ENCODE results near the gene THADA. TPM values are rescaled to one million over a fixed set of nuclear protein-coding genes. Genes with fewer than 3 reads are reported as not detected.
A peak's percentile ranks its signal among the peaks of the same experiment; 100 is the strongest.

Gene THADA
- total RNA-seq, 1 experiment from 2014 or later: 27.5 TPM

DNA sequence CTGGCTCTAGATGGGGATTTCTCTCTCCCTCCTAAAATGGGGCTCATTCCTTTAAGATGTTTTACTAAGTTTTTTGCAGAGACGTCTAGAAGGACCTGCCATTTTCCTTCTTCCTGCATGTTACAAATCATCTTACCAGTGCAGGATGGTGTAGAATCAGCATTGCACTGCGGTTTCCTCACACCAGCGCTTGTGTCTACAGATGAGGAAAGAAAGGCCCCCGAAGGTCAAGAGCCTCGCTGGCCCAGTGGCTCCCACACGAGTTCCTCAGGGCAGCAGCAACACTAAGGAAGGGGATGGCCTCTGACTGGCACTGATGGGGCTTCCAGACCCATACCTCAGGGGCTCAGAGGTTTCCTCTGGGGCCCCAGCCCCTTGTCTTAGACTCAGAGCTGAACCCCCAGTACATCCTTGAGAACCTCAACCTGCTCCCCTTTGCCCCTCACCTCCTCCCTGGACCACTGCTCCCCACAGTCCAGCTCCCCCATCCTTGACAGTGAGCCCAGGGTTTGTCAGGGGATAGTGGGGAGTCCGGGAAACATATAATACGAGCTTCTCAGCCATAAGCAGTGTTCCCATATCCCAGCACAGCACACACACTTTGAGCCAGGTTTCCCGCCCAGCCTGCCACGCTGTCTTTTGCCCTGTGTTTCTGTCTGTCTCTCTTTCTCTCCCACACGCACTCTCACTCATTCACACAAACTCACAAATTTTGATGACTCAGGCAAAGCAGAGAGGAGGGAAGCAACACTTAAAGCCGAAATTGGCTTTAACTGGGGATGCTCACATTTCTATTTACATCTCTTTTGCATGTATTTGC lies 398.9 kb downstream of the THADA start:
- Mint-ChIP-seq H3K27ac (peak overlapping the region; percentile 77; the same call in 1 of the 2 replicates), H3K27me3 (ENCODE audit: low read depth) (no peaks in the 10 kb centered on the region), H3K4me1 (peaks cover 27% of the 10 kb centered on the region), H3K36me3 (no peaks in the 10 kb centered on the region), H3K9me3 (no peaks in the 10 kb centered on the region), H3K4me3 (no peak overlapping the region)
- POLR2A ChIA-PET: interaction anchor here (0.7 to 1.2 kb wide), 2 partner anchors 10 to 17 kb away, joined by 3 read pairs; no protein-coding TSS in a partner anchor
- CTCF ChIA-PET: interaction anchor here (0.7 to 1.1 kb wide), 2 partner anchors 9 to 30 kb away, joined by 3 to 4 read pairs; partner anchors contain the start of gene ZFP36L2
- DNase-seq (ENCODE audit: low spot score): no peak
- no peak for ATAC-seq
- TF ChIP-seq, protein P1, sequence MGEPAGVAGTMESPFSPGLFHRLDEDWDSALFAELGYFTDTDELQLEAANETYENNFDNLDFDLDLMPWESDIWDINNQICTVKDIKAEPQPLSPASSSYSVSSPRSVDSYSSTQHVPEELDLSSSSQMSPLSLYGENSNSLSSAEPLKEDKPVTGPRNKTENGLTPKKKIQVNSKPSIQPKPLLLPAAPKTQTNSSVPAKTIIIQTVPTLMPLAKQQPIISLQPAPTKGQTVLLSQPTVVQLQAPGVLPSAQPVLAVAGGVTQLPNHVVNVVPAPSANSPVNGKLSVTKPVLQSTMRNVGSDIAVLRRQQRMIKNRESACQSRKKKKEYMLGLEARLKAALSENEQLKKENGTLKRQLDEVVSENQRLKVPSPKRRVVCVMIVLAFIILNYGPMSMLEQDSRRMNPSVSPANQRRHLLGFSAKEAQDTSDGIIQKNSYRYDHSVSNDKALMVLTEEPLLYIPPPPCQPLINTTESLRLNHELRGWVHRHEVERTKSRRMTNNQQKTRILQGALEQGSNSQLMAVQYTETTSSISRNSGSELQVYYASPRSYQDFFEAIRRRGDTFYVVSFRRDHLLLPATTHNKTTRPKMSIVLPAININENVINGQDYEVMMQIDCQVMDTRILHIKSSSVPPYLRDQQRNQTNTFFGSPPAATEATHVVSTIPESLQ (CRISPR knock-in tag; IDR thresholded peaks at IDR 0.05): no peak
- TF ChIP-seq JAZF1 (CRISPR knock-in tag; IDR thresholded peaks at IDR 0.05) (no peak), NFATC4 (CRISPR knock-in tag; IDR thresholded peaks at IDR 0.05) (no peak), ZBTB21 (CRISPR knock-in tag; IDR thresholded peaks at IDR 0.05; ENCODE audit: borderline replicate concordance) (no peak), ZNF671 (CRISPR knock-in tag; IDR thresholded peaks at IDR 0.05) (no peak), ATF1 (CRISPR knock-in tag; IDR thresholded peaks at IDR 0.05) (no peak), ZNF232 (CRISPR knock-in tag; IDR thresholded peaks at IDR 0.05) (no peak), MXD4 (CRISPR knock-in tag; IDR thresholded peaks at IDR 0.05; ENCODE audit: borderline replicate concordance) (no peak), ZNF219 (CRISPR knock-in tag; IDR thresholded peaks at IDR 0.05; ENCODE audit: borderline replicate concordance) (no peak), NR1H2 (CRISPR knock-in tag; IDR thresholded peaks at IDR 0.05) (no peak), ELF4 (CRISPR knock-in tag; IDR thresholded peaks at IDR 0.05; ENCODE audit: low read depth) (no peak), NR2C2 (CRISPR knock-in tag; IDR thresholded peaks at IDR 0.05) (no peak)
- TF ChIP-seq, protein P2, sequence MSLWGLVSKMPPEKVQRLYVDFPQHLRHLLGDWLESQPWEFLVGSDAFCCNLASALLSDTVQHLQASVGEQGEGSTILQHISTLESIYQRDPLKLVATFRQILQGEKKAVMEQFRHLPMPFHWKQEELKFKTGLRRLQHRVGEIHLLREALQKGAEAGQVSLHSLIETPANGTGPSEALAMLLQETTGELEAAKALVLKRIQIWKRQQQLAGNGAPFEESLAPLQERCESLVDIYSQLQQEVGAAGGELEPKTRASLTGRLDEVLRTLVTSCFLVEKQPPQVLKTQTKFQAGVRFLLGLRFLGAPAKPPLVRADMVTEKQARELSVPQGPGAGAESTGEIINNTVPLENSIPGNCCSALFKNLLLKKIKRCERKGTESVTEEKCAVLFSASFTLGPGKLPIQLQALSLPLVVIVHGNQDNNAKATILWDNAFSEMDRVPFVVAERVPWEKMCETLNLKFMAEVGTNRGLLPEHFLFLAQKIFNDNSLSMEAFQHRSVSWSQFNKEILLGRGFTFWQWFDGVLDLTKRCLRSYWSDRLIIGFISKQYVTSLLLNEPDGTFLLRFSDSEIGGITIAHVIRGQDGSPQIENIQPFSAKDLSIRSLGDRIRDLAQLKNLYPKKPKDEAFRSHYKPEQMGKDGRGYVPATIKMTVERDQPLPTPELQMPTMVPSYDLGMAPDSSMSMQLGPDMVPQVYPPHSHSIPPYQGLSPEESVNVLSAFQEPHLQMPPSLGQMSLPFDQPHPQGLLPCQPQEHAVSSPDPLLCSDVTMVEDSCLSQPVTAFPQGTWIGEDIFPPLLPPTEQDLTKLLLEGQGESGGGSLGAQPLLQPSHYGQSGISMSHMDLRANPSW (CRISPR knock-in tag; conservative IDR thresholded peaks at IDR 0.05; ENCODE audit: low read depth): no peak
- TF ChIP-seq, protein P3, sequence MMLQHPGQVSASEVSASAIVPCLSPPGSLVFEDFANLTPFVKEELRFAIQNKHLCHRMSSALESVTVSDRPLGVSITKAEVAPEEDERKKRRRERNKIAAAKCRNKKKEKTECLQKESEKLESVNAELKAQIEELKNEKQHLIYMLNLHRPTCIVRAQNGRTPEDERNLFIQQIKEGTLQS (CRISPR knock-in tag; conservative IDR thresholded peaks at IDR 0.05): no peak
- TF ChIP-seq, protein P4, sequence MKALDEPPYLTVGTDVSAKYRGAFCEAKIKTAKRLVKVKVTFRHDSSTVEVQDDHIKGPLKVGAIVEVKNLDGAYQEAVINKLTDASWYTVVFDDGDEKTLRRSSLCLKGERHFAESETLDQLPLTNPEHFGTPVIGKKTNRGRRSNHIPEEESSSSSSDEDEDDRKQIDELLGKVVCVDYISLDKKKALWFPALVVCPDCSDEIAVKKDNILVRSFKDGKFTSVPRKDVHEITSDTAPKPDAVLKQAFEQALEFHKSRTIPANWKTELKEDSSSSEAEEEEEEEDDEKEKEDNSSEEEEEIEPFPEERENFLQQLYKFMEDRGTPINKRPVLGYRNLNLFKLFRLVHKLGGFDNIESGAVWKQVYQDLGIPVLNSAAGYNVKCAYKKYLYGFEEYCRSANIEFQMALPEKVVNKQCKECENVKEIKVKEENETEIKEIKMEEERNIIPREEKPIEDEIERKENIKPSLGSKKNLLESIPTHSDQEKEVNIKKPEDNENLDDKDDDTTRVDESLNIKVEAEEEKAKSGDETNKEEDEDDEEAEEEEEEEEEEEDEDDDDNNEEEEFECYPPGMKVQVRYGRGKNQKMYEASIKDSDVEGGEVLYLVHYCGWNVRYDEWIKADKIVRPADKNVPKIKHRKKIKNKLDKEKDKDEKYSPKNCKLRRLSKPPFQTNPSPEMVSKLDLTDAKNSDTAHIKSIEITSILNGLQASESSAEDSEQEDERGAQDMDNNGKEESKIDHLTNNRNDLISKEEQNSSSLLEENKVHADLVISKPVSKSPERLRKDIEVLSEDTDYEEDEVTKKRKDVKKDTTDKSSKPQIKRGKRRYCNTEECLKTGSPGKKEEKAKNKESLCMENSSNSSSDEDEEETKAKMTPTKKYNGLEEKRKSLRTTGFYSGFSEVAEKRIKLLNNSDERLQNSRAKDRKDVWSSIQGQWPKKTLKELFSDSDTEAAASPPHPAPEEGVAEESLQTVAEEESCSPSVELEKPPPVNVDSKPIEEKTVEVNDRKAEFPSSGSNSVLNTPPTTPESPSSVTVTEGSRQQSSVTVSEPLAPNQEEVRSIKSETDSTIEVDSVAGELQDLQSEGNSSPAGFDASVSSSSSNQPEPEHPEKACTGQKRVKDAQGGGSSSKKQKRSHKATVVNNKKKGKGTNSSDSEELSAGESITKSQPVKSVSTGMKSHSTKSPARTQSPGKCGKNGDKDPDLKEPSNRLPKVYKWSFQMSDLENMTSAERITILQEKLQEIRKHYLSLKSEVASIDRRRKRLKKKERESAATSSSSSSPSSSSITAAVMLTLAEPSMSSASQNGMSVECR (CRISPR knock-in tag; IDR thresholded peaks at IDR 0.05; ENCODE audit: borderline replicate concordance): no peak
- TF ChIP-seq, protein P5, sequence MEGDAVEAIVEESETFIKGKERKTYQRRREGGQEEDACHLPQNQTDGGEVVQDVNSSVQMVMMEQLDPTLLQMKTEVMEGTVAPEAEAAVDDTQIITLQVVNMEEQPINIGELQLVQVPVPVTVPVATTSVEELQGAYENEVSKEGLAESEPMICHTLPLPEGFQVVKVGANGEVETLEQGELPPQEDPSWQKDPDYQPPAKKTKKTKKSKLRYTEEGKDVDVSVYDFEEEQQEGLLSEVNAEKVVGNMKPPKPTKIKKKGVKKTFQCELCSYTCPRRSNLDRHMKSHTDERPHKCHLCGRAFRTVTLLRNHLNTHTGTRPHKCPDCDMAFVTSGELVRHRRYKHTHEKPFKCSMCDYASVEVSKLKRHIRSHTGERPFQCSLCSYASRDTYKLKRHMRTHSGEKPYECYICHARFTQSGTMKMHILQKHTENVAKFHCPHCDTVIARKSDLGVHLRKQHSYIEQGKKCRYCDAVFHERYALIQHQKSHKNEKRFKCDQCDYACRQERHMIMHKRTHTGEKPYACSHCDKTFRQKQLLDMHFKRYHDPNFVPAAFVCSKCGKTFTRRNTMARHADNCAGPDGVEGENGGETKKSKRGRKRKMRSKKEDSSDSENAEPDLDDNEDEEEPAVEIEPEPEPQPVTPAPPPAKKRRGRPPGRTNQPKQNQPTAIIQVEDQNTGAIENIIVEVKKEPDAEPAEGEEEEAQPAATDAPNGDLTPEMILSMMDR (IDR thresholded peaks at IDR 0.05): no peak
- TF ChIP-seq, protein P6, sequence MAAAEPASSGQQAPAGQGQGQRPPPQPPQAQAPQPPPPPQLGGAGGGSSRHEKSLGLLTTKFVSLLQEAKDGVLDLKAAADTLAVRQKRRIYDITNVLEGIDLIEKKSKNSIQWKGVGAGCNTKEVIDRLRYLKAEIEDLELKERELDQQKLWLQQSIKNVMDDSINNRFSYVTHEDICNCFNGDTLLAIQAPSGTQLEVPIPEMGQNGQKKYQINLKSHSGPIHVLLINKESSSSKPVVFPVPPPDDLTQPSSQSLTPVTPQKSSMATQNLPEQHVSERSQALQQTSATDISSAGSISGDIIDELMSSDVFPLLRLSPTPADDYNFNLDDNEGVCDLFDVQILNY (CRISPR knock-in tag; IDR thresholded peaks at IDR 0.05): no peak
- TF ChIP-seq, protein P7, sequence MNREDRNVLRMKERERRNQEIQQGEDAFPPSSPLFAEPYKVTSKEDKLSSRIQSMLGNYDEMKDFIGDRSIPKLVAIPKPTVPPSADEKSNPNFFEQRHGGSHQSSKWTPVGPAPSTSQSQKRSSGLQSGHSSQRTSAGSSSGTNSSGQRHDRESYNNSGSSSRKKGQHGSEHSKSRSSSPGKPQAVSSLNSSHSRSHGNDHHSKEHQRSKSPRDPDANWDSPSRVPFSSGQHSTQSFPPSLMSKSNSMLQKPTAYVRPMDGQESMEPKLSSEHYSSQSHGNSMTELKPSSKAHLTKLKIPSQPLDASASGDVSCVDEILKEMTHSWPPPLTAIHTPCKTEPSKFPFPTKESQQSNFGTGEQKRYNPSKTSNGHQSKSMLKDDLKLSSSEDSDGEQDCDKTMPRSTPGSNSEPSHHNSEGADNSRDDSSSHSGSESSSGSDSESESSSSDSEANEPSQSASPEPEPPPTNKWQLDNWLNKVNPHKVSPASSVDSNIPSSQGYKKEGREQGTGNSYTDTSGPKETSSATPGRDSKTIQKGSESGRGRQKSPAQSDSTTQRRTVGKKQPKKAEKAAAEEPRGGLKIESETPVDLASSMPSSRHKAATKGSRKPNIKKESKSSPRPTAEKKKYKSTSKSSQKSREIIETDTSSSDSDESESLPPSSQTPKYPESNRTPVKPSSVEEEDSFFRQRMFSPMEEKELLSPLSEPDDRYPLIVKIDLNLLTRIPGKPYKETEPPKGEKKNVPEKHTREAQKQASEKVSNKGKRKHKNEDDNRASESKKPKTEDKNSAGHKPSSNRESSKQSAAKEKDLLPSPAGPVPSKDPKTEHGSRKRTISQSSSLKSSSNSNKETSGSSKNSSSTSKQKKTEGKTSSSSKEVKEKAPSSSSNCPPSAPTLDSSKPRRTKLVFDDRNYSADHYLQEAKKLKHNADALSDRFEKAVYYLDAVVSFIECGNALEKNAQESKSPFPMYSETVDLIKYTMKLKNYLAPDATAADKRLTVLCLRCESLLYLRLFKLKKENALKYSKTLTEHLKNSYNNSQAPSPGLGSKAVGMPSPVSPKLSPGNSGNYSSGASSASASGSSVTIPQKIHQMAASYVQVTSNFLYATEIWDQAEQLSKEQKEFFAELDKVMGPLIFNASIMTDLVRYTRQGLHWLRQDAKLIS (CRISPR knock-in tag; IDR thresholded peaks at IDR 0.05; ENCODE audit: borderline replicate concordance): no peak
